ENCODE measurements around the gene PLN.

Gene PLN

DNA sequence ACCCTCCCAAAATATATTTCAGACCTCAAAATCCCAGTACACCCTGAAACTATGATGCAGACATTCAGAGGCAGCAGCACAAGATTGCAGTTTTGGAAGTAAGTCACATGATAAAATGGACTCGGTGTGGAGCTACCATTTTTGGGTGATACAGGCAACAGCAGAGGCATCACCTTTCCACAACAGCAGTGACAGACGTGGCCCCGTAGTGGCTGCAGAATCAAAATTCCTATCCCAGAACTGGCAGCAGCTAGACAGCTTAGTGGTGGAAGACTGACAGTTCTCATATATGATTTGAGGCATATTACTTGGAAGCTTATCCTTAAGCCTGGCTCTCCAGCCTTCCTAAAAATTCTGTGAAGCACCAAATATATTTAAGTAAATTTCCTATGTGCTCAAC lies 19.9 kb downstream of the PLN start:
- no peaks in the 10 kb centered on the region for H3K9me3 ChIP-seq (ENCODE audit: insufficient read depth, low read length, severe bottlenecking)
- peaks cover 8% of the 10 kb centered on the region; the same call in 1 of the 2 replicates for H4K20me1 ChIP-seq (ENCODE audit: insufficient read depth, low read length)
- TF ChIP-seq EZH2 (IDR thresholded peaks at IDR 0.05; ENCODE audit: borderline replicate concordance, low read depth, low read length, severe bottlenecking), result no peak
- TF ChIP-seq, protein P1, sequence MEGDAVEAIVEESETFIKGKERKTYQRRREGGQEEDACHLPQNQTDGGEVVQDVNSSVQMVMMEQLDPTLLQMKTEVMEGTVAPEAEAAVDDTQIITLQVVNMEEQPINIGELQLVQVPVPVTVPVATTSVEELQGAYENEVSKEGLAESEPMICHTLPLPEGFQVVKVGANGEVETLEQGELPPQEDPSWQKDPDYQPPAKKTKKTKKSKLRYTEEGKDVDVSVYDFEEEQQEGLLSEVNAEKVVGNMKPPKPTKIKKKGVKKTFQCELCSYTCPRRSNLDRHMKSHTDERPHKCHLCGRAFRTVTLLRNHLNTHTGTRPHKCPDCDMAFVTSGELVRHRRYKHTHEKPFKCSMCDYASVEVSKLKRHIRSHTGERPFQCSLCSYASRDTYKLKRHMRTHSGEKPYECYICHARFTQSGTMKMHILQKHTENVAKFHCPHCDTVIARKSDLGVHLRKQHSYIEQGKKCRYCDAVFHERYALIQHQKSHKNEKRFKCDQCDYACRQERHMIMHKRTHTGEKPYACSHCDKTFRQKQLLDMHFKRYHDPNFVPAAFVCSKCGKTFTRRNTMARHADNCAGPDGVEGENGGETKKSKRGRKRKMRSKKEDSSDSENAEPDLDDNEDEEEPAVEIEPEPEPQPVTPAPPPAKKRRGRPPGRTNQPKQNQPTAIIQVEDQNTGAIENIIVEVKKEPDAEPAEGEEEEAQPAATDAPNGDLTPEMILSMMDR (IDR thresholded peaks at IDR 0.05; ENCODE audit: borderline replicate concordance, extremely low read depth, low read length, poor library complexity, severe bottlenecking), result no peak
- H3K79me2 ChIP-seq (ENCODE audit: insufficient read depth, low read length), result peaks cover 57% of the 10 kb centered on the region
- no peaks in the 10 kb centered on the region for H3K4me1 ChIP-seq (ENCODE audit: insufficient read depth, low read length)
- no peak for ATAC-seq (ENCODE audit: insufficient read depth, low read depth)
- H3K4me2 ChIP-seq (ENCODE audit: insufficient read depth, low read length), result no peak overlapping the region
- no peak overlapping the region for H3K9ac ChIP-seq (ENCODE audit: low read depth, low read length)
- H3K27me3 ChIP-seq (ENCODE audit: insufficient read depth, low read length, poor library complexity), result no peaks in the 10 kb centered on the region
- H3K36me3 ChIP-seq (ENCODE audit: insufficient read depth, low read length), result peaks cover 18% of the 10 kb centered on the region
- no peak overlapping the region for H3K27ac ChIP-seq (ENCODE audit: low read length)
- H2AFZ ChIP-seq (ENCODE audit: low read depth, low read length), result no peak overlapping the region
- no peak overlapping the region for H3K4me3 ChIP-seq (ENCODE audit: low read depth in 1 of 2, low read length in 2 of 2)
- no peak for DNase-seq

DNA sequence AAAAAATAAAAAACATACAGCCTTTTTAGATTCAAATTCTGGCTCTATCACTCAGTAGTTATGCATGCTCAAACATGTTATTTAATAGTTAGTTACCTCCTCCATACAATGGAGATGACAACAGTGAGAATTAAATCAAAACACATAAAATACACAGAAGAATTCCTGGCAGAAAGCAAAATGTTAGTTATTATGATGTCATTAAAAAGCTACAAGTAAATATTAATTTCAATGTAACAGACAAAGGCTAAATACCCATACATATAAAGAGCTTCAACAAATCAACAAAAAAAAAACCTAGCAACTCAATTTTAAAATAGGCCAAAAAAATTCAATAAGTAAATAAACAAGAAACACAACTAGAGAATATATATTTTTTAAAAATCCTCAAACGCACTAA lies 21.4 kb downstream of the PLN start:
- TF ChIP-seq, protein P1 (IDR thresholded peaks at IDR 0.05; ENCODE audit: borderline replicate concordance, extremely low read depth, low read length, poor library complexity, severe bottlenecking), result no peak
- TF ChIP-seq EZH2 (IDR thresholded peaks at IDR 0.05; ENCODE audit: borderline replicate concordance, low read depth, low read length, severe bottlenecking), result no peak
- DNase-seq (no peak), ATAC-seq (ENCODE audit: insufficient read depth, low read depth) (no peak)
- H3K4me3 ChIP-seq (ENCODE audit: low read depth in 1 of 2, low read length in 2 of 2), result no peak overlapping the region
- no peak overlapping the region for H2AFZ ChIP-seq (ENCODE audit: low read depth, low read length)
- H3K4me1 ChIP-seq (ENCODE audit: insufficient read depth, low read length), result no peaks in the 10 kb centered on the region
- H3K36me3 ChIP-seq (ENCODE audit: insufficient read depth, low read length), result peaks cover 23% of the 10 kb centered on the region
- no peak overlapping the region for H3K4me2 ChIP-seq (ENCODE audit: insufficient read depth, low read length)
- H3K27ac ChIP-seq (ENCODE audit: low read length), result no peak overlapping the region
- H3K9me3 ChIP-seq (ENCODE audit: insufficient read depth, low read length, severe bottlenecking), result peaks cover 9% of the 10 kb centered on the region
- H3K79me2 ChIP-seq (ENCODE audit: insufficient read depth, low read length), result peaks cover 71% of the 10 kb centered on the region
- H3K9ac ChIP-seq (ENCODE audit: low read depth, low read length), result no peak overlapping the region
- peaks cover 8% of the 10 kb centered on the region; the same call in 1 of the 2 replicates for H4K20me1 ChIP-seq (ENCODE audit: insufficient read depth, low read length)
- no peaks in the 10 kb centered on the region for H3K27me3 ChIP-seq (ENCODE audit: insufficient read depth, low read length, poor library complexity)

DNA sequence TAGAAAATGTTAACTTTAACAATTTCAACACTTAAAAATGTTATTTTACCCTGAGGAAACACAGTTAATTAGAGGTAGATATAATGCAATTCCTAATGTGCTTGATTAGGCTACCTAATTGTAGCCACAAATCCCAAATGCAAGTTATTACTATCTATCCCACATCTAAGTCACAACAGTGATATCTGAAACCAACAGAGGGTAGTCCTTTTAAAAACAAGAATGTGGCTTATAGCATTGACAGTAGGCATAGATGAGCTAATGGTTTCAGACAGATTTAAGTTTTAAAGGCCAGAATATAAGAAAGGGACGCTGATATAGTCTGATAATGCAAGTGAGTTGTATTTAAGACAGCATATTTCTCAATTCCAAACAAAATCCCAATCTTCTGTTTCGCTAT lies 23.0 kb downstream of the PLN start:
- Histone ChIP-seq H3K9me3 (ENCODE audit: insufficient read depth, low read length, severe bottlenecking) (peaks cover 25% of the 10 kb centered on the region), H4K20me1 (ENCODE audit: insufficient read depth, low read length) (peaks cover 5% of the 10 kb centered on the region; the same call in 1 of the 2 replicates), H2AFZ (ENCODE audit: low read depth, low read length) (no peak overlapping the region), H3K79me2 (ENCODE audit: insufficient read depth, low read length) (peaks cover 82% of the 10 kb centered on the region), H3K27me3 (ENCODE audit: insufficient read depth, low read length, poor library complexity) (no peaks in the 10 kb centered on the region), H3K4me3 (ENCODE audit: low read depth in 1 of 2, low read length in 2 of 2) (no peak overlapping the region), H3K4me1 (ENCODE audit: insufficient read depth, low read length) (no peaks in the 10 kb centered on the region), H3K4me2 (ENCODE audit: insufficient read depth, low read length) (no peak overlapping the region), H3K36me3 (ENCODE audit: insufficient read depth, low read length) (peaks cover 24% of the 10 kb centered on the region), H3K27ac (ENCODE audit: low read length) (no peak overlapping the region), H3K9ac (ENCODE audit: low read depth, low read length) (no peak overlapping the region)
- TF ChIP-seq, protein P1 (IDR thresholded peaks at IDR 0.05; ENCODE audit: borderline replicate concordance, extremely low read depth, low read length, poor library complexity, severe bottlenecking), result no peak
- no peak for TF ChIP-seq EZH2 (IDR thresholded peaks at IDR 0.05; ENCODE audit: borderline replicate concordance, low read depth, low read length, severe bottlenecking)
- DNase-seq (no peak), ATAC-seq (ENCODE audit: insufficient read depth, low read depth) (no peak)

All from DND-41 (cell line).